GM19324 (cell line): Measurements from ENCODE around the gene DCUN1D2.
A peak's percentile ranks its signal among the peaks of the same experiment; 100 is the strongest.
"Not testable (repeated sequence)": the region's sequence is repeated elsewhere in the genome, so short reads cannot be mapped to it uniquely, and the experiment has no call there.

ENCODE experiments used
- ATAC-seq: cut with Tn5 transposase; IDR thresholded peaks from one replicate; pipeline ENCODE4 v1.9.1; 2021; ENCODE audit warnings: mild to moderate bottlenecking, moderate library complexity; ENCODE audit not compliant: unreplicated experiment, low FRiP score

The DCUN1D2 gene

GRCh38 chr13:113491982-113492381, 1.5 kb upstream of the DCUN1D2 start:
- ATAC-seq, result no peak

- ATAC-seq, result no peak
Measured at GRCh38 chr13:113491418-113491883, 940 bp upstream of the DCUN1D2 start.

GRCh38 chr13:113489549-113490495, 689 bp downstream of the DCUN1D2 start:
- peak; percentile 5 for ATAC-seq

- ATAC-seq, result no peak
Measured at GRCh38 chr13:113489171-113489548, 1.4 kb downstream of the DCUN1D2 start.

GRCh38 chr13:113488283-113488682, 2.2 kb downstream of the DCUN1D2 start:
- no peak for ATAC-seq

GRCh38 chr13:113486698-113487097, 3.8 kb downstream of the DCUN1D2 start:
- ATAC-seq, result no peak

- ATAC-seq, result no peak
Measured at GRCh38 chr13:113485545-113485944, 5.0 kb downstream of the DCUN1D2 start.

GRCh38 chr13:113483504-113484293, 6.8 kb downstream of the DCUN1D2 start:
- ATAC-seq, result no peak

GRCh38 chr13:113483081-113483480, 7.4 kb downstream of the DCUN1D2 start:
- ATAC-seq, result no peak

GRCh38 chr13:113479179-113479578, 11.3 kb downstream of the DCUN1D2 start:
- no peak for ATAC-seq

- ATAC-seq, result no peak
Measured at GRCh38 chr13:113477724-113478123, 12.8 kb downstream of the DCUN1D2 start.

- no peak for ATAC-seq
Measured at GRCh38 chr13:113476811-113477210, 13.7 kb downstream of the DCUN1D2 start.

GRCh38 chr13:113475911-113476310, 14.6 kb downstream of the DCUN1D2 start:
- no peak for ATAC-seq

- ATAC-seq, result no peak
Measured at GRCh38 chr13:113475280-113475679, 15.2 kb downstream of the DCUN1D2 start.

- ATAC-seq, result no peak
Measured at GRCh38 chr13:113474179-113474578, 16.3 kb downstream of the DCUN1D2 start.

GRCh38 chr13:113472355-113473025, 18.0 kb downstream of the DCUN1D2 start:
- ATAC-seq, result no peak

GRCh38 chr13:113471844-113472243, 18.7 kb downstream of the DCUN1D2 start:
- no peak for ATAC-seq

- ATAC-seq, result not testable (repeated sequence)
Measured at GRCh38 chr13:113470635-113471163, 19.8 kb downstream of the DCUN1D2 start.

GRCh38 chr13:113470073-113470472, 20.4 kb downstream of the DCUN1D2 start:
- ATAC-seq, result no peak

- no peak for ATAC-seq
Measured at GRCh38 chr13:113469582-113469981, 20.9 kb downstream of the DCUN1D2 start.
